Jurkat, Clone E6-1 (cell line): Measurements from ENCODE around the gene PACRG.

Experiments
- DNase-seq: peaks from one replicate; pipeline ENCODE4 v3.0.0-alpha.2; 2011; ENCODE audit warnings: low read depth, low spot score
- H3K4me3 ChIP-seq: 2 replicates; pipeline ENCODE4 v1.5.1; 2011; ENCODE audit warnings: mild to moderate bottlenecking, low read length, control low read depth, moderate library complexity

PACRG gene

DNA sequence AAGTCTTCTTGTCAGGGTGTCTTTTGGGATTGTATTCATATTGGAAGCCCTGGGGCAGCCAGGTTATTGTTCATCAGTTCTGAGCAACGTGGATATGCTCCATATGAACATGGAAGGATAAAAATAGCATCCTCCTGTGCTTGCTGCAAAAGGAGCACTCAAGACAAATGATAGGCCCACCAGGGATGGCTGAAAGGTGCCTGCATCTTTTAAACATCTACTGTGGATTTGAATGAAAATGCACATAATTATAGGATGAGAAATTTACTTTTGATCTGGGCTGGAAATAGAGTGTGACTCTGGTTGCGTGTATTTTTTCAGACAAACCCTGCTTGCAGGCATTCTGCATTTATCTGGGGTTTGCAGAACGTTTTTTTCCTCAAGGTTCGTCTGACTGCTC lies 299.1 kb downstream of the PACRG start:
- no peak overlapping the region for H3K4me3 ChIP-seq
- DNase-seq, result no peak

DNA sequence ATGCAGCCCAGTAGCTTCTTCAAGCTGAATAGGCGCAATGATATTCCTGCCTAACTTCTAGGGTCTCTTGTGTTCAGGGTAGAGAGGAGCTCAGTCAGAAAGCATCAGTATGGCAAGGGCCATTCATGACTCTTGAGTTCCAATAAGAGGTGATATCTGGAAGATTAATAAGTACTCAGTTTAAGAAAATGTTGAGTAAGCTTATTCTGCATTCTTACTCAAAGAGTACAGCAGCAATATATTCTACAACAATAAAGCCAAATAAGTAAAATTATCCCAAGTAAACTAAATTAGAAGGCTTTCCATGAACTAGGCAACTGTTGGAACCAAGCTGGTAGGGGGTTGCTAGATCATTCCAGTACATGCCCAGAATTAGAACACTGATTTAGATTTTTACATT lies 303.2 kb downstream of the PACRG start:
- H3K4me3 ChIP-seq, result no peak overlapping the region
- DNase-seq, result no peak

- no peak for DNase-seq
- H3K4me3 ChIP-seq, result no peak overlapping the region
Measured at GRCh38 chr6:163031931-163032330, 304.2 kb downstream of the PACRG start.

DNA sequence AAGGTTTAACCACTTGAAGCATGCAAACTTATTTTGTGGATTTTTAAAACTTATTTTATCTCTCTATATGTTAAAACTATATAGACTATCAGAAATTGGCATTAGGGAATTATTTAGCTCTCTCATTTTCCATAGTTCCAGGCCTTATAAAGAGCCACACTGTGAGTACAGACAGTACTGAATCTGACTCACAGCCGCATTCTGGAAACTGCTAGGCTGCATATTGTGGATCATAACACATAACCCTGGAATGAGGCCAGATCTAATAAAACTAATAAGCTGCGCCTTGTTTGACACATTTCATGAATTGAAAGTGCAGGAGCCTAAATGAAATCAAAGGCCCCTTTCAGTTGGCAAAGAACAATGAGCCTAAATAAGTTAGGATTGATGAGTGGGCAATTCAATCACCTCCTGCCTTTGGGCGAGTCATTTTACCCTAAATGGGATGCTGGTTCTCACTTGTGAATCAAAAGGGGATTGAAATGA lies 308.4 kb downstream of the PACRG start:
- DNase-seq, result no peak
- H3K4me3 ChIP-seq, result no peak overlapping the region

DNA sequence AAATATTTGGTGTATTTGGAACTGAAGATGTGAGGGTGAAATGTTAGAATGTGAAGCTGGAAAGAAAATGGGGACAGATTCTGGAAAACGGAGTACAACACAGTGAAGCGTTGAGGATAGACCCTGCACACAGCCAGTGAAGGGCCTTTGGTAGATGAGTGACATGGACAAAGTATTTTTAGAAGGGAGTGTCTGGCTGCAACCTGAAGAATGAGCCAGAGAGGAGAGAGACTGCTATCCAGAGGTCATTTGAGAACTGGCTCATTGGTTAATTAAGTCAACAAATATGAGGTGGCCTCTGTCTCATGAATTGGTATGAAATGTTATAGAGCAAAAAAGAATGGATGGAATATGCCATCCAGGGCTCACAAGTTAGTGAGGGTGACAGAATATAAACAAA lies 310.5 kb downstream of the PACRG start:
- no peak overlapping the region for H3K4me3 ChIP-seq
- no peak for DNase-seq

DNA sequence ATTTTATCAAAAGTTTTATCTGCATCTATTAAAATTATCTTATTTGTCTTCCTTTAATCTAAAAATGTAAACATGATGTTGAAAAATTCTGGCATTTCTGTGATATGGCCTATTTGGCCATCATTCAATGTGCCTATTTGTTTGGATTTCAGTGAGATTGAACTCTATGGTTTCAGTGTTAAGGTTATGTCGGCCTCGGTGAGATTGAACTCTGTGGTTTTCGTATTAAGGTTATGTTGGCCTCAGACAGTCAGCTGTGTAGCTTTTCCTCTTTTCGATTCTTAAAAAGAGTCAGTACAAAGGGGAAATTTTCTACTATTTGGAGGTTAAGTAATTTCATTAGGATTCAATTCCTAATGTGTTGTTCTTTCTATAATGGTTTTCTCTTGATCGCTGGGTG lies 320.6 kb downstream of the PACRG start:
- no peak overlapping the region for H3K4me3 ChIP-seq
- no peak for DNase-seq

GRCh38 chr6:163053667-163054344 lies 326.0 kb downstream of the PACRG start:
- no peak for DNase-seq
- no peak overlapping the region for H3K4me3 ChIP-seq

DNA sequence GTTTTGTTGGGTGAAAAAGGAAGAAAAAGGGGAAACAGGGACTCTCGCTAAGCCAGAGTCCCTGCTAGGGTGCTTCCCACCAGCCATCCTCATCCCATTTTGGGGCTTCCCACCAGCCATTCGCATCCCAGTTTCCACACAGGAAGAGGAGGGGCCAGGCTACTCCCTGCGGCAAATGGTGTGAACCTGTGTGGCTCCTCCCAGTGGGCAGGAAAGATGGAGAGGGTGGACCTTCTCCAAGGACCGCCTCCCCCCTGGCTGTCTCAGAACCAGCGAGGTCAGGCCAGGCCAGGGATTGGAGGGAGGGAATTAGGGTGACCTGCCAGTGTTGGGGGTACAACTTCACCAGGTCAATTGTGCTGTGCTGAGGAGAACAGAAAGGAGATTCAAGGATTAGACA lies 326.9 kb downstream of the PACRG start:
- H3K4me3 ChIP-seq, result no peak overlapping the region
- DNase-seq, result no peak

DNA sequence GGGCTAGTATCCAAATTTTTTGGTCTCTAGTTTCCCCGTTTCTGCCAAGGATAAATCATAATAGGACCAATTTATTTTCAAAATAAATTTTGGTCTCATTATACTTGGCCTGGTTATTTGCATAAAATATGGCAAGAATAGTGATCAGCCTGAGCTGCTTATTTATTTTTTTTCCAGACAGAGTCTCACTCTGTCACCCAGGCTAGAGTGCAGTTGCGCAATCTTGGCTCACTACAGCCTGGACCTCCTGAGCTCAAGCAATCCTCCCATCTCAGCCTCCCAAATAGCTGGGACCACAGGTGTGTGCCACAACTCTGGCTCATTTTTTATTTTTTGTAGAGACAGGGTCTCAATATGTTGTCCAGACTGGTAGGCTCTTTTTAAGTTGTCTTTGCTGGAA lies 329.5 kb downstream of the PACRG start:
- H3K4me3 ChIP-seq, result no peak overlapping the region
- DNase-seq, result no peak

DNA sequence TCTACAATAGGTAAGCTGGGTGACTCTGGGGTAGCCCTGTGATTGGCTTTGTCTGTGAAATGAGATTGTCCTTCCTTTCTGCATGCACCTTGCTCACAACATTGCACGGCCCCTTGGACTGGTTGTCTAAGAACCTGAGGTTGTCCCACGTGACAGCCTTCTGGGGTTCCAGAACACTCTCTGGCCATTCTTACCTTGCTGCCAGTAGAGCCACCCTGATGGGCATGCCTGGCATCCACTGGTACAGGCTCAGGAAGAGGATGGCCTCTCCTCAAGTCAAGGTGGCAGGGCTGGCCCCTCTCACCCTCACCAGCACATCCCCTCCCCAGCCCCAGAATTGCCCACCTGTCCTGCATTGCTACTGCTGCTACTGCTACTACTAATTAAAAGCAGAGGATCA lies 335.0 kb downstream of the PACRG start:
- DNase-seq, result no peak
- no peak overlapping the region for H3K4me3 ChIP-seq

GRCh38 chr6:163063561-163063960 lies 335.8 kb downstream of the PACRG start:
- H3K4me3 ChIP-seq, result no peak overlapping the region
- no peak for DNase-seq

DNA sequence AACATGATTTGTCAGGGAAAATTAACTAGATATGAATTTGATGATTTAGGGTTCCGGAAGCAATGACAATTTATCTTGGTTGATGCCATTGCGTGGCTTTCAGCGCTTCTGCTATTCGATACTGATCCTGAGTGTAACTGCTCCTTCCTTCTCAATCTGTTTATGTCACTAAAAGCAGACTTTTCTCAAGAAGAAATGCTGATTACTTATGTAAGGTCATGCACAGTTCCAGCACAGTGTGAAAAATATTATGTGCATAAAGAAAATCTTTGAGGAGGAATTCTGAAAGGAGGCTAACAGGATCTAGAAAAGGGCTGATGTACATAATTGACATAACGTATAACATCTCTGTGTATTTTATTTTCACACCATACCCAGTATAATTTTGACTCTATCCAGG lies 336.6 kb downstream of the PACRG start:
- DNase-seq, result no peak
- no peak overlapping the region for H3K4me3 ChIP-seq

- DNase-seq, result no peak
Measured at GRCh38 chr6:163066200-163066599, 338.4 kb downstream of the PACRG start.

GRCh38 chr6:163077134-163077533 lies 349.4 kb downstream of the PACRG start:
- H3K4me3 ChIP-seq, result no peak overlapping the region
- no peak for DNase-seq

More at GRCh38 chr6:163066200-163066599, 338.4 kb downstream of the PACRG start:
- no peak overlapping the region for H3K4me3 ChIP-seq

- no peak for DNase-seq
- H3K4me3 ChIP-seq, result no peak overlapping the region
Measured at GRCh38 chr6:163078712-163079111, 350.9 kb downstream of the PACRG start.

DNA sequence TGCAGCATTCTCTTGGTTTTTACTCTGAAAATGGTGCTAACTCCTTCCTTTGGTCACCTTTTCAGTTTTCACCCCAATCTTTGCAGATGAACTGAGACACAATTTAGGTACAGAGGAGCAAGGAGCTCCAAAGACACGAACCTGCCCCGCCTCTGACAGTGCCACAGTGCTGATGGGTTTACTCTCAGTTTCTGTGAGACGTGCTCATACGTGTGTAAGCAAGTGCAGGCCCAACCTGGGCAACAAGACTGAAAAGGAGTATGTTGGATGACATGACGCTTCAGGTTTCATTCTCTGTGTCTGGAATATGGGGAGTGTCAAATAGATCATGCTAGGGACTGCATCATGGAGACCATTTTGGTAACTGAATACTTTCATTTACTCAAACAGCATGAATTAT lies 352.5 kb downstream of the PACRG start:
- H3K4me3 ChIP-seq, result no peak overlapping the region
- DNase-seq, result no peak

GRCh38 chr6:163083141-163083540 lies 355.4 kb downstream of the PACRG start:
- no peak overlapping the region for H3K4me3 ChIP-seq
- DNase-seq, result no peak

DNA sequence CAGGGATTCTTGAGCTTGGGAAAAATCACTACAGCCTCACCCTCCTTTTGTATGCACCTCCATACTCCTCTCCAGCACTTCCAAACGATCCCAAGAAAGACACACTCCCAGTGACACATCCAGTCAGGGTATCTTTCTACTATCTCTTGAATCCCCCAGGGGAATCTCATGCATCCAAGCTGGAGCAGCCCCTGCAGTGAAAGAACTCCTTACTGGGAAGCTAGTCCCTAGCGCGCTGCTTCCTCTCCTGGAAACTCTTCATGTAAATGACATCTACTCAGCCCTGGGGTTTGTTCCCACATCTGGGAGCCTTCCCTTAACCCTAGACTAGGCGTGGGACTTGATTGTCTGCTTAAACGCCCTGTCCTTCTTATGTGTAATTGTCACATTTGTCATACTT lies 357.7 kb downstream of the PACRG start:
- no peak for DNase-seq
- H3K4me3 ChIP-seq, result no peak overlapping the region

DNA sequence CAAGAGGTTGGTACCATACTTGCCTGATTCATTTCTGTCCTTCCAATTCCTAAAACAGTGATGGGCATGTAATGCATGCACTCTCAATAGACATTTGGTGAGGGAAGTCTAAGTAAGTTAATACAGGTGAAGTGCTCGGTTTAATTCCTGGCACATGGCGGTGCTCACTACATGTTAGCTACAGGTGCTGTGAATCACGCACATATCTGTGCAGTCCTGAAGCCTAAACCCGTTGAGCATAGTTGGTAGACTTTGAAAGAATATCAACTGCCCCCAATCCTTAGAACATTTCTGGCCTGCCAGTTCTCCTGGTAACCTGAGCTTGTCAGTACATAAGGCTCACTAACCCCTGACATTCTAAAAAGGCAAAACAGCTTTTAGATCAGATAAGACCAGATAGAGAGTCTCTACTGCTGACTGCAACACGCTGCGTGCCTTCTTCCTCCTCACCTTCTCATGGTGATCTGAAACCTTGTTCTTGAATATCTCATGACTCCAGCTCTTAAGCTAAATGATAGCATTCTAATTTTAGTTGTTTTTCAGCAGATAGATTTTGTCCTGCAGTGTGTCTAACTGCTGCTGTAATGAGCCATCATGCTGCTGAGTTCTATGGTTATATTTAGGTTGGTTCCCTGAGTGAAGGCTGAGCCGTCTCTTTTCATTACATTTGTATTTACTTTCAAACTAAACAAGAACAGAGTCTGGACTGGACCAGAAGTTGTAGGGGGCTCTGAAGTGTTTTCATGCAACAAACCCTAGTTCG lies 358.3 kb downstream of the PACRG start:
- DNase-seq, result no peak
- no peak overlapping the region for H3K4me3 ChIP-seq

GRCh38 chr6:163086624-163086920 lies 358.8 kb downstream of the PACRG start:
- H3K4me3 ChIP-seq, result no peak overlapping the region
- no peak for DNase-seq

DNA sequence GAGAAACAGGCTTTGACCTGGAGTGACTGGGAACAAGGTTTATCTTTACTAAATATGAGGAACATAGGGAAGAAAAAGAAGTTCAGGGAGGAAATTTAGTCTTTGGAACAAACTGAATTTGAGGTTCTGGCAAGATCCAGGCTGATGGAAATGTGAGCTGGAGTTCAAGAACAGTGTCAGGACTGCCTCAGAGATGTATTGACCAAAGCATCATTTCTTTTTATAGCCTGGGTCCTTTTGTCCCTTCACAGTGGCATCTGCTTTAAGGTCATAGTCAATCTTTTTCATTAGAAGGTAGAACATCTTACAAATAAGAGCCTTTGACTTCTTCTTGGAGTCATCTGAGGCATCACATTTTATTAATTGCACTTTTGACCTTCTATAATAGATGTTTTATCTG lies 360.2 kb downstream of the PACRG start:
- H3K4me3 ChIP-seq, result no peak overlapping the region

More for the DNA sequence above, 360.2 kb downstream of the PACRG start:
- DNase-seq, result no peak
